Measurements from ENCODE around the gene AMELX.

Gene AMELX

GRCh38 chrX:11331788-11332187, 38.6 kb downstream of the AMELX start:
- no peak overlapping the region for H3K4me3 ChIP-seq (ENCODE audit: low read depth, low read length)
- ChIA-PET POLR2A (no interaction called here), CTCF (no interaction called here)
- no peak for DNase-seq (ENCODE audit: low read depth, low spot score)
- no peak for TF ChIP-seq CTCF (IDR thresholded peaks at IDR 0.05; ENCODE audit: insufficient read depth, low read length, missing control alignments)

GRCh38 chrX:11334165-11334564, 41.0 kb downstream of the AMELX start:
- ChIA-PET CTCF (no interaction called here), POLR2A (no interaction called here)
- no peak overlapping the region for H3K4me3 ChIP-seq (ENCODE audit: low read depth, low read length)
- DNase-seq (ENCODE audit: low read depth, low spot score) = no peak
- TF ChIP-seq CTCF (IDR thresholded peaks at IDR 0.05; ENCODE audit: insufficient read depth, low read length, missing control alignments) = no peak

- no peak overlapping the region for H3K4me3 ChIP-seq (ENCODE audit: low read depth, low read length)
- no peak for TF ChIP-seq CTCF (IDR thresholded peaks at IDR 0.05; ENCODE audit: insufficient read depth, low read length, missing control alignments)
- DNase-seq (ENCODE audit: low read depth, low spot score) = no peak
- ChIA-PET POLR2A (no interaction called here), CTCF (no interaction called here)
These were observed 43.0 kb downstream of the AMELX start for GRCh38 chrX:11336201-11336600.

GRCh38 chrX:11337292-11338009, 44.2 kb downstream of the AMELX start:
- no peak for TF ChIP-seq CTCF (IDR thresholded peaks at IDR 0.05; ENCODE audit: insufficient read depth, low read length, missing control alignments)
- ChIA-PET POLR2A (no interaction called here), CTCF (no interaction called here)
- no peak overlapping the region for H3K4me3 ChIP-seq (ENCODE audit: low read depth, low read length)
- no peak for DNase-seq (ENCODE audit: low read depth, low spot score)

GRCh38 chrX:11341274-11342201, 48.3 kb downstream of the AMELX start:
- CTCF ChIA-PET = interaction anchor here (1.3 kb wide), 1 partner anchor 40 kb away, joined by 5 read pairs; no protein-coding TSS in a partner anchor
- no peak for TF ChIP-seq CTCF (IDR thresholded peaks at IDR 0.05; ENCODE audit: insufficient read depth, low read length, missing control alignments)
- DNase-seq (ENCODE audit: low read depth, low spot score) = no peak
- POLR2A ChIA-PET = no interaction called here
- H3K4me3 ChIP-seq (ENCODE audit: low read depth, low read length) = no peak overlapping the region

- no peak overlapping the region for H3K4me3 ChIP-seq (ENCODE audit: low read depth, low read length)
- no peak for DNase-seq (ENCODE audit: low read depth, low spot score)
- TF ChIP-seq CTCF (IDR thresholded peaks at IDR 0.05; ENCODE audit: insufficient read depth, low read length, missing control alignments) = no peak
- ChIA-PET POLR2A (no interaction called here), CTCF (interaction anchor here (1.3 kb wide), 1 partner anchor 39 kb away, joined by 5 read pairs; no protein-coding TSS in a partner anchor)
These were observed 49.5 kb downstream of the AMELX start for GRCh38 chrX:11342673-11343072.
